ENCODE results near the gene CDHR1.

Gene CDHR1

GRCh38 chr10:84243759-84244158, 49.4 kb downstream of the CDHR1 start:
- TF ChIP-seq POLR2A (IDR thresholded peaks at IDR 0.05; ENCODE audit: low read depth, low read length) = no peak
- DNase-seq (ENCODE audit: insufficient read length, low spot score) (no peak), FAIRE-seq (no peak)

- no peak for TF ChIP-seq POLR2A (IDR thresholded peaks at IDR 0.05; ENCODE audit: low read depth, low read length)
- no peak for FAIRE-seq
- no peak for DNase-seq (ENCODE audit: insufficient read length, low spot score)
Measured at GRCh38 chr10:84244651-84245270, 50.4 kb downstream of the CDHR1 start, which contains the start of gene RGR. RGR (plus strand) TSS chr10:84245053; CDS start chr10:84245091, 38 bp downstream.

- FAIRE-seq (no peak), DNase-seq (ENCODE audit: insufficient read length, low spot score) (no peak)
- TF ChIP-seq POLR2A (IDR thresholded peaks at IDR 0.05; ENCODE audit: low read depth, low read length) = no peak
Measured at GRCh38 chr10:84247496-84247895, 53.2 kb downstream of the CDHR1 start.

GRCh38 chr10:84248794-84249193, 54.5 kb downstream of the CDHR1 start:
- no peak for TF ChIP-seq POLR2A (IDR thresholded peaks at IDR 0.05; ENCODE audit: low read depth, low read length)
- DNase-seq (ENCODE audit: insufficient read length, low spot score) (no peak), FAIRE-seq (no peak)

GRCh38 chr10:84254552-84255478, 60.5 kb downstream of the CDHR1 start:
- FAIRE-seq (no peak), DNase-seq (ENCODE audit: insufficient read length, low spot score) (no peak)
- no peak for TF ChIP-seq POLR2A (IDR thresholded peaks at IDR 0.05; ENCODE audit: low read depth, low read length)

GRCh38 chr10:84256510-84257342, 62.4 kb downstream of the CDHR1 start:
- peak; percentile 49 for DNase-seq (ENCODE audit: insufficient read length, low spot score)
- no peak for FAIRE-seq

GRCh38 chr10:84257343-84258020, 63.1 kb downstream of the CDHR1 start:
- TF ChIP-seq POLR2A (IDR thresholded peaks at IDR 0.05; ENCODE audit: low read depth, low read length) = no peak
- no peak for FAIRE-seq

More at GRCh38 chr10:84256510-84257342, 62.4 kb downstream of the CDHR1 start:
- no peak for TF ChIP-seq POLR2A (IDR thresholded peaks at IDR 0.05; ENCODE audit: low read depth, low read length)

GRCh38 chr10:84258034-84258695, 63.8 kb downstream of the CDHR1 start:
- TF ChIP-seq POLR2A (IDR thresholded peaks at IDR 0.05; ENCODE audit: low read depth, low read length) = no peak
- FAIRE-seq = no peak

More at GRCh38 chr10:84257343-84258020, 63.1 kb downstream of the CDHR1 start:
- DNase-seq (ENCODE audit: insufficient read length, low spot score) = no peak

GRCh38 chr10:84261236-84261915, 67.0 kb downstream of the CDHR1 start:
- FAIRE-seq (no peak), DNase-seq (ENCODE audit: insufficient read length, low spot score) (no peak)
- no peak for TF ChIP-seq POLR2A (IDR thresholded peaks at IDR 0.05; ENCODE audit: low read depth, low read length)

More at GRCh38 chr10:84258034-84258695, 63.8 kb downstream of the CDHR1 start:
- DNase-seq (ENCODE audit: insufficient read length, low spot score) = no peak

GRCh38 chr10:84262190-84262956, 68.0 kb downstream of the CDHR1 start:
- TF ChIP-seq POLR2A (IDR thresholded peaks at IDR 0.05; ENCODE audit: low read depth, low read length) = no peak
- DNase-seq (ENCODE audit: insufficient read length, low spot score) (no peak), FAIRE-seq (no peak)

- FAIRE-seq (no peak), DNase-seq (ENCODE audit: insufficient read length, low spot score) (no peak)
- TF ChIP-seq POLR2A (IDR thresholded peaks at IDR 0.05; ENCODE audit: low read depth, low read length) = no peak
Measured at GRCh38 chr10:84263716-84264115, 69.4 kb downstream of the CDHR1 start.

All from H54 (cell line).